Measurements from ENCODE around the gene ACAP3.

GRCh38 chr1:1356796-1357401, 49.2 kb upstream of the ACAP3 start:
- TF ChIP-seq, protein P1, sequence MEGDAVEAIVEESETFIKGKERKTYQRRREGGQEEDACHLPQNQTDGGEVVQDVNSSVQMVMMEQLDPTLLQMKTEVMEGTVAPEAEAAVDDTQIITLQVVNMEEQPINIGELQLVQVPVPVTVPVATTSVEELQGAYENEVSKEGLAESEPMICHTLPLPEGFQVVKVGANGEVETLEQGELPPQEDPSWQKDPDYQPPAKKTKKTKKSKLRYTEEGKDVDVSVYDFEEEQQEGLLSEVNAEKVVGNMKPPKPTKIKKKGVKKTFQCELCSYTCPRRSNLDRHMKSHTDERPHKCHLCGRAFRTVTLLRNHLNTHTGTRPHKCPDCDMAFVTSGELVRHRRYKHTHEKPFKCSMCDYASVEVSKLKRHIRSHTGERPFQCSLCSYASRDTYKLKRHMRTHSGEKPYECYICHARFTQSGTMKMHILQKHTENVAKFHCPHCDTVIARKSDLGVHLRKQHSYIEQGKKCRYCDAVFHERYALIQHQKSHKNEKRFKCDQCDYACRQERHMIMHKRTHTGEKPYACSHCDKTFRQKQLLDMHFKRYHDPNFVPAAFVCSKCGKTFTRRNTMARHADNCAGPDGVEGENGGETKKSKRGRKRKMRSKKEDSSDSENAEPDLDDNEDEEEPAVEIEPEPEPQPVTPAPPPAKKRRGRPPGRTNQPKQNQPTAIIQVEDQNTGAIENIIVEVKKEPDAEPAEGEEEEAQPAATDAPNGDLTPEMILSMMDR (IDR thresholded peaks at IDR 0.05; ENCODE audit: low read length) = no peak
- no peak for TF ChIP-seq EZH2phosphoT487 (IDR thresholded peaks at IDR 0.05; ENCODE audit: low read length)
- no peak for TF ChIP-seq EZH2 (optimal IDR thresholded peaks at IDR 0.05; ENCODE audit: low read depth, low read length)

Data from MM.1S (cell line).